ENCODE measurements around the gene ADARB2.
"Not testable (repeated sequence)": the region's sequence is repeated elsewhere in the genome, so short reads cannot be mapped to it uniquely, and the experiment has no call there.

GRCh38 chr10:1248262-1248630, 489.1 kb downstream of the ADARB2 start:
- TF ChIP-seq EZH2 (IDR thresholded peaks at IDR 0.05; ENCODE audit: insufficient read depth, poor library complexity, severe bottlenecking); EZH2phosphoT487 (IDR thresholded peaks at IDR 0.05; ENCODE audit: insufficient read depth, low read depth): not testable (repeated sequence)
